ENCODE results near the gene GCKR.

The GCKR gene

GRCh38 chr2:27496357-27497287 lies at the start of gene GCKR:
TSS of gene GCKR (plus strand) at chr2:27496839. CDS start at chr2:27496905, 66 bp downstream.
- no peak for DNase-seq (ENCODE audit: low read depth in 2 of 2)

- DNase-seq (ENCODE audit: low read depth in 2 of 2): no peak
Observed at GRCh38 chr2:27448381-27448780, 48.3 kb upstream of the GCKR start.

- DNase-seq (ENCODE audit: low read depth in 2 of 2): no peak
Observed at GRCh38 chr2:27451095-27451494, 45.5 kb upstream of the GCKR start.

DNA sequence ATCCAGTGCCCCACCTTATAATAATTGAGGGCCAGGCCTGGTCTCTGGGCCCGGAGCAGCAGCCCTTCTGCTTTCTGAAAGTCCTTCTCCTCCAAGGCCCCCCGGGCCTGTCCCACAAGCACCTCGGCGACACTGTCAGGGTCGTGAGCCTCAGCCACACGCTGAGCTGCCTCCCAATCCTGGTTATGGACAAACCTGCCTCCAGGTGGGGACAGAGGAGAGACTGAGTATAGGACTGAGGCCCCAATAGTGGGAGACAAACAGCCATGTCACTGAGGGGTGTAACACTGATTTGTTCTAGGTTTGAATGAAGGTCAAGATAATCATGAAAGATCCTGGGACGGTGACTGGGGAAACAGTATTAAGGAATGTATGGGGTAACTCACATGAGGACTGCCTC lies 42.7 kb upstream of the GCKR start:
- DNase-seq (ENCODE audit: low read depth in 2 of 2): no peak

DNA sequence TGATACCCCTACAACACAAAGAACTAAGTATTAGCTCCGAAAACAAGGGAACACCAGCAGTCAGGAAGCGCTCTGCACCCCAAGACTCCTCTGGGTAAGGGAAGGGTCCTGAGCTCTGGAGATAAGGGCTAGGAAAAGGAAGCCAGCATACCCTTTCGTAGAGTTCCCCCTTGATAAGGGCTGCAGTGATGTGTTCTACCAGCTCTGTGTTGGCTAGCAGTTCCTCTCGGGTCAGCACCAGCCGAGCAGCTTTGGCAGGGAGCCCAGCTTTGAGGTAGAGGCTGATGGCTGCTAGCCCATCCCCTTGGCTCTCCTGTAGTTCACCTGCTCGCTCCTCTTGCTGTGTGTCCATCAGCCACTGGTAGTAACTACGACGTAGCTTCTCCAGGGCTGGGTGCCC lies 35.5 kb upstream of the GCKR start:
- no peak for DNase-seq (ENCODE audit: low read depth in 2 of 2)

DNA sequence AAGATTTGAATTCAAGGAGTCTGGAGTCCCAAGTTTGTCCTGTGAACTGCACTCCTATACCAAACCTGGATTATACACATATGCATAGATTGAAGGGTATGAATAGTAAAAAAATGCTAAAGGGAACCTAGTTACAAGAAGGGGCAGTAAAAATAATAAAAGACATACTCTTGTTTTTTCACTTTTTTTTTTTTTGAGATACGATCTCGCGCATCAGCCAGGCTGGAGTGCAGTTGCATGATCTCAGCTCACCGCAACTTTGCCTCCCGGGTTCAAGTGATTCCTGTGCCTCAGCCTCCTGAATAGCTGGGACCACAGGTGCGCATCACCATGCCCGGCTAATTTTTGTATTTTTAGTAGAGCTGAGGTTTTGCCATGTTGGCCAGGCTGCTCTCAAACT lies 32.2 kb upstream of the GCKR start:
- no peak for DNase-seq (ENCODE audit: low read depth in 2 of 2)

GRCh38 chr2:27471961-27472360 lies 24.7 kb upstream of the GCKR start:
- DNase-seq (ENCODE audit: low read depth in 2 of 2): no peak

DNA sequence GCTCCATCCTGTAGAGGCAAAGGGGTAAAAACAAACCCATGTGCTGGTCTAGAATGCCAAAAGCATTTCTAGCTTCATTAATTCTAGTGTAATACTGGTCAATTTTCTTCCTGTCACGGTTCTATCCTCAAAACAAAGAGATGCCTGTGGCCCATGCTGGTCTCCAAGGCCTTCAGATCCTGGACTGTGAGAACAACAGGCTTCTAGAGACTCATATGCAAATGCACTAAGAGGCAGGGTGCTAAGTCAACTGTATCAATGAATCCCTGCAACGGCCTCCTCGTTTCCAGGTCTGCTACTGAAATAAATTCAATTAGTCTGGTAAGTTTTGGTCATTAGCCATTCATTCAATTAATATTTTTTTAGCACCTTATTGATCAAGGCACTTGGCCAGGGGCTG lies 11.1 kb upstream of the GCKR start:
- DNase-seq (ENCODE audit: low read depth in 2 of 2): no peak

DNA sequence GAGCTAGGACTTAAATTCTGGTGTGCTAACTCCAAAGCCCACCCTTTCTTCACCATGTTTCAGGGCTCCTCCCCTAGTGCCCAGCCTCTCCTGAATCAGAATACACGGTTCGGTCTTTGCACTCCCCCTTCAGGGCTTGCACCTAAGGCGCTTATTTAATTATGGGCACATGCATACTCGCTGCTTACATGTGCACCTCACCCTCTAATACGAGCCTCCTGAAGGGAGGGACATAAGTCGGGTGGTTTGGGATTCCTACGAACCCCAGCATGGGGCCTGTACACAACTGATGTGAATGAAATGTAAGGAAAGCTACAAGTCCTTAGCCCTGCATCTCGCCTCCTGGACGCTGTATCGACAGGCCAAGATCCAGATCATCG lies 7.5 kb upstream of the GCKR start:
- DNase-seq (ENCODE audit: low read depth in 2 of 2): no peak

DNA sequence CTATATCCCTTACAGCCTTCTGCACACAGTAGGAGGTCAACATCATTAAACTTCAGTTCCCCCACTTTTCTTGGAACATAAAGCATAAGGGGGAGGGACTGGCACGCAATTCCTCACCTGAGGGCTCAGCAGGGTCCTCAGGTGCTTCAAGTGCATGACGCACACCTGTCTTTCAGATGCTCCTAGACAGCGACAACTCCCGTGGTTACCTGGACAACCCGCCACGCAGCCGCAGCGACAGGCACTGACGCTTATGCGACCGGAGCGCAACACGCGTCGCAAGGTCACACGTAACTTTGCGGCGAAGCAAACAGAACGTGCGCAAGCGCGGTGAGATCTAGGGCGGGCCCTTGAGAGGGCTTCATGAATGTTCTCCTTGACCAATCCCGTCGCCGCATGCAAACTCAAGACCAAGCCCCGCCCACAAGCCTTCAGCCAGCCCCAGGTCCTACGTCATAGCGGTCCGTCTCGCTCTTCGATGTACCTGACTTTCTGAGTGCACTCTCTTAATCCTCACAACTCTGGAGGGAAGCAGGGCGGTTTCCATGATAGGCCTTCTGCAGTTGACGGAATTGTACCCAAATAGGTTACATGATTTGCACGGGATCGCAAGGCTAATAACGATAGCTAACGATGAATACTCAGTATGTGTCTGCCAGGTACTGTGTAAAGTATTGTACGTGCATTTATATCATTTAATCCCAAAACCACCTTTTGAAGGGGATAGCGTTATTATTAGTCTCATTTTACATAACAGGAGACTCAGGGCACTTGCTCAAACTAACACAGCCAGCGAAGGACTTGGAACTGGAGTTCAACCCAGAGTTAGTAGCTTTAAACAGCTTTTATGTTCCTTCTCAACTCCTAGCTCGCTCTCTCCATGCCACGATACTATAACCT lies 6.9 kb upstream of the GCKR start, which contains the start of gene IFT172:
Gene IFT172, minus strand, starts transcription at position 246 of the 900 bp plus-strand sequence. Its CDS starts 90 bp downstream, at position 156.
- peak; percentile 97 to 99 for DNase-seq (ENCODE audit: low read depth in 2 of 2)

GRCh38 chr2:27492557-27492956 lies 4.1 kb upstream of the GCKR start:
- DNase-seq (ENCODE audit: low read depth in 2 of 2): no peak

GRCh38 chr2:27493948-27494283 lies 2.7 kb upstream of the GCKR start:
- no peak for DNase-seq (ENCODE audit: low read depth in 2 of 2)

GRCh38 chr2:27494284-27494943 lies 2.2 kb upstream of the GCKR start:
- no peak for DNase-seq (ENCODE audit: low read depth in 2 of 2)

- DNase-seq (ENCODE audit: low read depth in 2 of 2): no peak
Observed at GRCh38 chr2:27494944-27495554, 1.6 kb upstream of the GCKR start, which contains the start of gene FNDC4. TSS of gene FNDC4 (minus strand) at chr2:27495200. CDS start at chr2:27494679, 521 bp downstream.

DNA sequence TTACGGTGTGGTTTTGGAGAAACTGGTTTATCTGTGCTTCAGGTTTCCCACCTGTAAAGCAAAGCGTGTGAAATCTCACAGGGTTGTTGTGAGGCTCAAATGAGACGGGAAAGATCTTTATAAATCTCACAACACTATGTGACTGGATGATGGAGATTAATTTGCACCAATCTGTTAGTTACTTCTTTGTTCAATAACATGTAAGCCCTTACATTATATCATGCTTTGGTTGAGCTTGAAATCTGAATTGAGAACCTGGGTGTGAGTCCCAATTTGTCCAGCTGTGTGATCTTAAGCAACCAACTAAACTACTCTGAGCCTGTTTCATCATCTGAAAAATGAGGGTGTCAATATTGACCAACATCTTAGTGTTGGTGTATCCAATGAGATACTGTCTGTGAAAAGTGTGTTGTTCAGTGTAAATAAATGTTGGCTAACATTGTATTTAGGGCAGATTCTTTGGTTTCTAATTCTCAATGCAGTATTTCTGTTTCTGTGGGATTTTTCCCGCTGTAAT lies 741 bp upstream of the GCKR start:
- DNase-seq (ENCODE audit: low read depth in 2 of 2): no peak

DNA sequence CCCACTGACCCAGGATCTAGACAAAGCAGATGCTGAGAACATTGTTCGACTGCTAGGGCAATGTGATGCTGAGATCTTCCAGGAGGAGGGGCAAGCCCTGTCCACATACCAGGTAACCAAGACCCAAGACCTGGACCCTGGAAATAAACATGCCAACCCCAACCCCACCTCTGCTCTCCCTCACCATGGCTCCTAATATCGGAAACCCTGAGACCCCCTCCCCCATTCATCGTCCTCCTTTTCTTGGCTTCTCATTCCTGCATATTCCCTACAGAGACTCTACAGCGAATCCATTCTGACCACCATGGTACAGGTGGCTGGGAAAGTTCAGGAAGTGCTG lies 619 bp downstream of the GCKR start:
- DNase-seq (ENCODE audit: low read depth in 2 of 2): no peak

GRCh38 chr2:27498975-27499374 lies 2.3 kb downstream of the GCKR start:
- DNase-seq (ENCODE audit: low read depth in 2 of 2): no peak

- DNase-seq (ENCODE audit: low read depth in 2 of 2): no peak
Observed at GRCh38 chr2:27501042-27501441, 4.4 kb downstream of the GCKR start.

DNA sequence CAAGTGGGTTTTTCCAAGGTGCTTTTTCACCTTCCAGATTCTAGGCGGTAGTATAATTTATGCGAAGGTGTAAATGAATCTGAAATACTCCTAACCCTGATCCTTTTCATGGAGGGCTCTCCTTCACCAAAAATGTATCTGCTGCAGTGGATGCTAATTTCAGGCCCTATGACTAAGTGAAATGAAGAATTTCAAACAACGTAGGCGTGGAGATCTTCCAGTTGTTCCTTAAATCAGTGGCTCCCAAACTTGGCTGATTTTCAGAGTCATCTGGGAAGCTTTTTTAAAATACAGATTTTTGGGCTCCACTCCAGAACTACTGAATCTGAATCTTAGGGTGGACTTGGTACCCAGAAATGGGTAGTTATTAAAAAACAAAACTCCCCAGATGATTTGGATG lies 5.5 kb downstream of the GCKR start:
- no peak for DNase-seq (ENCODE audit: low read depth in 2 of 2)

DNA sequence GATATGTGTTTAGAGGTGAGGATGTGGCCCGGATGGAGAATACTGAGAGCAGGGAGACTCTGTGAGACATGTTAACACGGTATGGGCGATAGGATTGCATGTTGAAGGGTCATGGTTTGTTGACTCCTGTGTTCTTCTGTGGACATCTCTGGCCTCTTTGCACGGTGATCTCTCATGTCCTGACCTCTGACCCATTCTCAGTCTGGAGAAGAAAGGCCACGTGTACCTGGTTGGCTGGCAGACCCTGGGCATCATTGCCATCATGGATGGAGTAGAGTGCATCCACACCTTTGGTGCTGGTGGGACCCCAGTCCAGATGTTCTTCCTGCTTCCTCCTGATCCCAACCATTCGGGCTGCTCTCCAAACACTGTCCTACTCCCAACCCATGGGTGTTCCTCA lies 9.9 kb downstream of the GCKR start:
- no peak for DNase-seq (ENCODE audit: low read depth in 2 of 2)

DNA sequence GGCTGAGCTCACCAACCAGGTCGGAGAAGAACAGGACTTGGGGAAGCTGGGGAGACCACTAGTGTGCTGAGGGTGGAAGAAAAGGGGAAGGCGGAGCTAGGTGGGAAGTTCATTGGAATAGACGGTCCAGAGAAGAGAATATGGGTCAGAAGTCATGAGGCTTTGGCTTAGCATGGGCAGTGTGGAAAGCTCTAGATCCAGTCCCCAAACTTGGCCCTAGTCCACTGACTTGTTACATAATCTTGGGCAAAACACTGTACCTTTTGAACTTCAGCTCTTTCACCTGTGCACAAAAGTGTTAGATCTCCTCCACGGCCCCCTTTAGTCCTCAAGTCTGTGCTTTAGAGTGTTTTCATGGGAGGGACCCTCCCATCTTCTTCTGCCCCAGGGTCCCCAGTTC lies 10.7 kb downstream of the GCKR start:
- DNase-seq (ENCODE audit: low read depth in 2 of 2): no peak

- no peak for DNase-seq (ENCODE audit: low read depth in 2 of 2)
Observed at GRCh38 chr2:27509326-27509725, 12.7 kb downstream of the GCKR start.

All from stimulated activated CD8-positive, alpha-beta memory T cell treated with anti-CD3 and anti-CD28 coated beads, Interleukin-2, amount 100 ng/mL, for 1 hour (primary cell).